SK-N-SH (cell line): Measurements from ENCODE around the gene AFMID. TPM values are rescaled to one million over a fixed set of nuclear protein-coding genes. Genes with fewer than 3 reads are reported as not detected.

ENCODE experiments used
- CTCF ChIA-PET: fragments of 300-600, 350-600 bp; formaldehyde crosslinking; extraction: SDS; loops from one replicate; lab custom pipeline; 2021; lab: Yijun Ruan, JAX
- POLR2A ChIA-PET: fragments of 350-600 bp; sonication (Branson Sonifier 250); formaldehyde crosslinking; extraction: SDS; loops from one replicate; lab custom pipeline; 2020; ENCODE audit warnings: antibody characterized with exemption, inconsistent platforms; lab: Yijun Ruan, JAX
- DNase-seq: peaks from one replicate; pipeline ENCODE4 v3.0.0; 2012
- H2AFZ ChIP-seq: fragments of 200-600 bp; sonication (generic); 2 replicates; pipeline ENCODE4 v1.8.1; 2016; ENCODE audit warnings: antibody characterized with exemption, mild to moderate bottlenecking, low read depth
- H3F3A ChIP-seq: fragments of 200-600 bp; sonication (generic); replicated peaks from 2 replicates; pipeline ENCODE3; 2016; ENCODE audit warnings: antibody characterized with exemption, mild to moderate bottlenecking; ENCODE audit not compliant: insufficient read depth
- H3K27ac ChIP-seq, 2 experiments: fragments of 200-500 bp in 1 of 2; fragments of 200-600 bp in 1 of 2; sonication (Bioruptor generic) in 1 of 2; sonication (generic), shearing (Covaris generic) in 1 of 2; 2 replicates each; pipeline versions ENCODE4 v1.5.1 to v1.6.1; 2014 to 2016; ENCODE audit warnings: low read depth in 2 of 2, inconsistent platforms in 1 of 2, low read length in 1 of 2, mild to moderate bottlenecking in 1 of 2, mixed read lengths in 1 of 2
- H3K27me3 ChIP-seq: fragments of 200-600 bp; sonication (generic), shearing (Covaris generic); 2 replicates; pipeline ENCODE4 v1.6.1; 2016; ENCODE audit warnings: mixed run types; ENCODE audit not compliant: insufficient read depth
- H3K36me3 ChIP-seq, 2 experiments: fragments of 200-500 bp in 1 of 2; fragments of 200-600 bp in 1 of 2; sonication (Bioruptor generic) in 1 of 2; sonication (generic) in 1 of 2; replicated peaks in 1 of 2; 2 replicates each; pipeline versions ENCODE3 to v1.5.1; 2014 to 2016; ENCODE audit warnings: low read length in 1 of 2, mild to moderate bottlenecking in 1 of 2; ENCODE audit not compliant: insufficient read depth in 2 of 2, control insufficient read depth in 1 of 2
- H3K4me1 ChIP-seq, 2 experiments: fragments of 200-500 bp in 1 of 2; fragments of 200-600 bp in 1 of 2; sonication (Bioruptor generic) in 1 of 2; sonication (generic), shearing (Covaris generic) in 1 of 2; 2 replicates each; pipeline versions ENCODE4 v1.5.1 to v1.6.1; 2014 to 2016; ENCODE audit warnings: low read depth in 1 of 2, low read length in 1 of 2, mixed run types in 1 of 2; ENCODE audit not compliant: insufficient read depth in 2 of 2, control insufficient read depth in 1 of 2
- H3K4me2 ChIP-seq: fragments of 200-600 bp; sonication (generic), shearing (Covaris generic); 2 replicates; pipeline ENCODE4 v1.6.1; 2017; ENCODE audit warnings: mixed run types
- H3K4me3 ChIP-seq, 2 experiments: fragments of 200-500 bp in 1 of 2; fragments of 200-600 bp in 1 of 2; sonication (Bioruptor generic) in 1 of 2; sonication (generic), shearing (Covaris generic) in 1 of 2; 2 replicates each; pipeline versions ENCODE4 v1.5.1 to v1.8.1; 2014 to 2016; ENCODE audit warnings: low read depth in 2 of 2, inconsistent platforms in 1 of 2, low read length in 1 of 2, mild to moderate bottlenecking in 1 of 2, mixed read lengths in 1 of 2, moderate library complexity in 1 of 2
- H3K79me2 ChIP-seq: fragments of 200-600 bp; sonication (generic); 2 replicates; pipeline ENCODE4 v1.8.1; 2017; ENCODE audit warnings: mild to moderate bottlenecking; ENCODE audit not compliant: insufficient read depth
- H3K9ac ChIP-seq: fragments of 200-600 bp; sonication (generic); 2 replicates; pipeline ENCODE4 v1.6.1; 2017; ENCODE audit warnings: mixed run types
- H3K9me2 ChIP-seq: fragments of 200-600 bp; sonication (generic); 2 replicates; pipeline ENCODE4 v1.6.1; 2017; ENCODE audit warnings: mixed run types
- H3K9me3 ChIP-seq: fragments of 200-600 bp; sonication (generic); 2 replicates; pipeline ENCODE4 v1.6.1; 2017; ENCODE audit warnings: mixed run types, mild to moderate bottlenecking, moderate library complexity
- H4K20me1 ChIP-seq: fragments of 200-600 bp; sonication (generic); 2 replicates; pipeline ENCODE4 v1.6.1; 2017; ENCODE audit warnings: mild to moderate bottlenecking, mixed run types; ENCODE audit not compliant: insufficient read depth
- EP300 ChIP-seq, 2 experiments: IDR thresholded peaks; 2 replicates each; pipeline versions ENCODE4 v1.4.0 to v1.6.1; 2012; ENCODE audit warnings: borderline replicate concordance in 1 of 2, low read depth in 1 of 2, low read length in 1 of 2
- FOSL2 ChIP-seq: IDR thresholded peaks from 2 replicates; pipeline ENCODE4 v1.4.0; 2012; ENCODE audit warnings: low read depth, mild to moderate bottlenecking, moderate library complexity, borderline replicate concordance
- FOXJ3 ChIP-seq: sonication (generic); formaldehyde crosslinking; IDR thresholded peaks from 2 replicates; pipeline ENCODE4 v1.5.1; 2020; ENCODE audit warnings: mild to moderate bottlenecking, missing genetic modification reagents
- FOXM1 ChIP-seq: IDR thresholded peaks from 2 replicates; pipeline ENCODE4 v1.4.0; 2012; ENCODE audit warnings: low read depth, mild to moderate bottlenecking
- GABPA ChIP-seq: IDR thresholded peaks from 2 replicates; pipeline ENCODE4 v1.4.0; 2012; ENCODE audit warnings: low read depth, mild to moderate bottlenecking
- GATA2 ChIP-seq: sonication (generic); formaldehyde crosslinking; IDR thresholded peaks from 2 replicates; pipeline ENCODE4 v1.5.0; 2020; ENCODE audit warnings: mild to moderate bottlenecking, missing genetic modification reagents
- JUND ChIP-seq: IDR thresholded peaks from 2 replicates; pipeline ENCODE4 v1.4.0; 2012
- MXI1 ChIP-seq: IDR thresholded peaks from 2 replicates; pipeline ENCODE4 v1.6.1; 2012; ENCODE audit warnings: mild to moderate bottlenecking, low read depth, low read length, improper control_type of control experiment
- NRF1 ChIP-seq: IDR thresholded peaks from 2 replicates; pipeline ENCODE4 v1.6.1; 2012; ENCODE audit warnings: low read depth, mild to moderate bottlenecking, low read length
- PBX3 ChIP-seq: IDR thresholded peaks from 2 replicates; pipeline ENCODE4; 2012
- RAD21 ChIP-seq: IDR thresholded peaks from 2 replicates; pipeline ENCODE4 v1.6.1; 2012; ENCODE audit warnings: mild to moderate bottlenecking, low read length
- SIN3A ChIP-seq: IDR thresholded peaks from 2 replicates; pipeline ENCODE4 v1.6.1; 2012; ENCODE audit warnings: low read depth, mild to moderate bottlenecking, low read length, moderate library complexity, borderline replicate concordance
- SMC3 ChIP-seq: IDR thresholded peaks from 2 replicates; pipeline ENCODE4 v1.6.1; 2012; ENCODE audit warnings: low read depth, low read length, improper control_type of control experiment
- TCF12 ChIP-seq: IDR thresholded peaks from 2 replicates; pipeline ENCODE4 v1.4.0; 2012
- TEAD4 ChIP-seq: IDR thresholded peaks from 2 replicates; pipeline ENCODE4 v1.4.0; 2012; ENCODE audit warnings: mild to moderate bottlenecking, borderline replicate concordance; ENCODE audit not compliant: insufficient read depth
- YY1 ChIP-seq: IDR thresholded peaks from 2 replicates; pipeline ENCODE4 v1.4.0; 2012; ENCODE audit warnings: low read depth, mild to moderate bottlenecking
- ZBTB33 ChIP-seq: IDR thresholded peaks from 2 replicates; pipeline ENCODE4 v1.4.0; 2012; ENCODE audit warnings: low read depth, borderline replicate concordance
- WGBS: methylation state at CpG from one replicate; pipeline ENCODE4 v1.1.6; 2017; ENCODE audit warnings: low lambda C conversion rate; 5-methylcytosine and 5-hydroxymethylcytosine counted together
- polyA plus RNA-seq, 3 experiments: library from polyadenylated mRNA; depleted of rRNA; stranded (reverse); fragments of >200 nt; gene quantifications; 2 replicates each; pipeline ENCODE4 v1.2.3, GENCODE V29; 2012
- TF ChIP-seq, protein P1 (sequence below): IDR thresholded peaks from 2 replicates; pipeline ENCODE4 v1.4.0; 2012; ENCODE audit warnings: low read depth, borderline replicate concordance
- TF ChIP-seq, protein P2 (sequence below): fragments of 150-350 bp; IDR thresholded peaks from 2 replicates; pipeline ENCODE4 v1.6.1; 2016; ENCODE audit warnings: mild to moderate bottlenecking, low read depth, low read length
- TF ChIP-seq, protein P3 (sequence below): fragments of 200-600 bp; sonication (generic); IDR thresholded peaks from 2 replicates; pipeline ENCODE4 v1.6.1; 2017; ENCODE audit warnings: antibody characterized with exemption, mild to moderate bottlenecking, moderate library complexity

Gene AFMID
- polyA plus RNA-seq, 1 of the 3 experiments (the other 2 are of a cell fraction) = 44.4 TPM

GRCh38 chr17:78164748-78165607 is 22.2 kb upstream of the AFMID start:
- no peak overlapping the region for H3K4me2 ChIP-seq
- peaks cover 5% of the 10 kb centered on the region; the same call in 1 of the 2 replicates for H4K20me1 ChIP-seq
- POLR2A ChIA-PET = interaction anchor here (0.9 to 1.3 kb wide), 2 partner anchors 10 to 21 kb away, joined by 3 to 5 read pairs; no protein-coding TSS in a partner anchor
- no peaks in the 10 kb centered on the region for H3K36me3 ChIP-seq
- no peak overlapping the region for H3K4me3 ChIP-seq
- no peaks in the 10 kb centered on the region for H3K9me2 ChIP-seq
- H3K27me3 ChIP-seq = no peaks in the 10 kb centered on the region
- 80% methylated on average over 15 of the region's 16 CpGs for WGBS
- peak; percentile 32 for DNase-seq
- peaks cover 4% of the 10 kb centered on the region for H3F3A ChIP-seq
- H2AFZ ChIP-seq = no peak overlapping the region
- no peak overlapping the region for H3K27ac ChIP-seq
- H3K79me2 ChIP-seq = no peaks in the 10 kb centered on the region
- H3K4me1 ChIP-seq = peaks cover 0 to 17% of the 10 kb centered on the region in 2 experiments; a peak in 1 of 4 replicates
- CTCF ChIA-PET = interaction anchor here (1.0 to 1.2 kb wide), 5 partner anchors 9 to 35 kb away, joined by 3 to 12 read pairs (median 4); no protein-coding TSS in a partner anchor
- TF ChIP-seq GABPA (no peak), JUND (no peak), YY1 (no peak), PBX3 (no peak), SIN3A (no peak), EP300 (IDR thresholded peaks at IDR 0.05; ENCODE audit: borderline replicate concordance in 1 of 2, low read depth in 1 of 2, low read length in 1 of 2) (no peak), ZBTB33 (no peak), GATA2 (CRISPR knock-in tag) (no peak), TCF12 (no peak), FOXJ3 (CRISPR knock-in tag) (no peak), TEAD4 (no peak), NRF1 (no peak), SMC3 (no peak), RAD21 (no peak), FOSL2 (no peak), MXI1 (no peak), FOXM1 (no peak)
- TF ChIP-seq, protein P1, sequence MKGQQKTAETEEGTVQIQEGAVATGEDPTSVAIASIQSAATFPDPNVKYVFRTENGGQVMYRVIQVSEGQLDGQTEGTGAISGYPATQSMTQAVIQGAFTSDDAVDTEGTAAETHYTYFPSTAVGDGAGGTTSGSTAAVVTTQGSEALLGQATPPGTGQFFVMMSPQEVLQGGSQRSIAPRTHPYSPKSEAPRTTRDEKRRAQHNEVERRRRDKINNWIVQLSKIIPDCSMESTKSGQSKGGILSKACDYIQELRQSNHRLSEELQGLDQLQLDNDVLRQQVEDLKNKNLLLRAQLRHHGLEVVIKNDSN = no peak
- TF ChIP-seq, protein P2, sequence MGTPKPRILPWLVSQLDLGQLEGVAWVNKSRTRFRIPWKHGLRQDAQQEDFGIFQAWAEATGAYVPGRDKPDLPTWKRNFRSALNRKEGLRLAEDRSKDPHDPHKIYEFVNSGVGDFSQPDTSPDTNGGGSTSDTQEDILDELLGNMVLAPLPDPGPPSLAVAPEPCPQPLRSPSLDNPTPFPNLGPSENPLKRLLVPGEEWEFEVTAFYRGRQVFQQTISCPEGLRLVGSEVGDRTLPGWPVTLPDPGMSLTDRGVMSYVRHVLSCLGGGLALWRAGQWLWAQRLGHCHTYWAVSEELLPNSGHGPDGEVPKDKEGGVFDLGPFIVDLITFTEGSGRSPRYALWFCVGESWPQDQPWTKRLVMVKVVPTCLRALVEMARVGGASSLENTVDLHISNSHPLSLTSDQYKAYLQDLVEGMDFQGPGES = no peak
- TF ChIP-seq, protein P3, sequence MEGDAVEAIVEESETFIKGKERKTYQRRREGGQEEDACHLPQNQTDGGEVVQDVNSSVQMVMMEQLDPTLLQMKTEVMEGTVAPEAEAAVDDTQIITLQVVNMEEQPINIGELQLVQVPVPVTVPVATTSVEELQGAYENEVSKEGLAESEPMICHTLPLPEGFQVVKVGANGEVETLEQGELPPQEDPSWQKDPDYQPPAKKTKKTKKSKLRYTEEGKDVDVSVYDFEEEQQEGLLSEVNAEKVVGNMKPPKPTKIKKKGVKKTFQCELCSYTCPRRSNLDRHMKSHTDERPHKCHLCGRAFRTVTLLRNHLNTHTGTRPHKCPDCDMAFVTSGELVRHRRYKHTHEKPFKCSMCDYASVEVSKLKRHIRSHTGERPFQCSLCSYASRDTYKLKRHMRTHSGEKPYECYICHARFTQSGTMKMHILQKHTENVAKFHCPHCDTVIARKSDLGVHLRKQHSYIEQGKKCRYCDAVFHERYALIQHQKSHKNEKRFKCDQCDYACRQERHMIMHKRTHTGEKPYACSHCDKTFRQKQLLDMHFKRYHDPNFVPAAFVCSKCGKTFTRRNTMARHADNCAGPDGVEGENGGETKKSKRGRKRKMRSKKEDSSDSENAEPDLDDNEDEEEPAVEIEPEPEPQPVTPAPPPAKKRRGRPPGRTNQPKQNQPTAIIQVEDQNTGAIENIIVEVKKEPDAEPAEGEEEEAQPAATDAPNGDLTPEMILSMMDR = no peak
- no peak overlapping the region for H3K9ac ChIP-seq
- H3K9me3 ChIP-seq = no peaks in the 10 kb centered on the region
